Measurements from ENCODE around the gene RUVBL2. TPM values are rescaled to one million over a fixed set of nuclear protein-coding genes. Genes with fewer than 3 reads are reported as not detected.

Gene RUVBL2
- total RNA-seq, 2 experiments from 2014 or later = 175 to 176 TPM

- Mint-ChIP-seq H3K27me3 (no peaks in the 10 kb centered on the region), H3K9me3 (no peaks in the 10 kb centered on the region), H3K36me3 (ENCODE audit: low read depth) (peaks cover 35% of the 10 kb centered on the region), H3K27ac (no peak overlapping the region), H3K4me3 (no peak overlapping the region), H3K4me1 (ENCODE audit: low read depth) (peaks cover 25% of the 10 kb centered on the region)
- ATAC-seq (peak; percentile 87), DNase-seq (peak; percentile 77)
- peak; percentile 57 for TF ChIP-seq CTCF (IDR thresholded peaks at IDR 0.05)
- intact Hi-C loops (cut with micrococcal nuclease) = no loop called here
- ChIA-PET POLR2A (interaction anchor here (0.8 kb wide), 2 partner anchors 93 to 147 kb away, joined by 4 to 5 read pairs; no protein-coding TSS in a partner anchor), CTCF (interaction anchor here (0.7 to 2.0 kb wide), 18 partner anchors 8 to 227 kb away, joined by 3 to 11 read pairs (median 5); a partner anchor contains a TSS)
These were observed 6.0 kb downstream of the RUVBL2 start for GRCh38 chr19:48999481-49000325.

- intact Hi-C loops (cut with micrococcal nuclease) = no loop called here
- TF ChIP-seq CTCF (IDR thresholded peaks at IDR 0.05) = no peak
- H3K9me3 Mint-ChIP-seq = no peaks in the 10 kb centered on the region
- H3K4me1 Mint-ChIP-seq (ENCODE audit: low read depth) = peaks cover 6% of the 10 kb centered on the region
- ChIA-PET CTCF (interaction anchor here (1.8 kb wide), 1 partner anchor 11 kb away, joined by 6 read pairs; the partner anchor contains the start of genes GYS1 and RUVBL2), POLR2A (no interaction called here)
- ATAC-seq (no peak), DNase-seq (no peak)
- peaks cover 33% of the 10 kb centered on the region for H3K36me3 Mint-ChIP-seq (ENCODE audit: low read depth)
- H3K27ac Mint-ChIP-seq = no peak overlapping the region
- no peak overlapping the region for H3K4me3 Mint-ChIP-seq
- H3K27me3 Mint-ChIP-seq = no peaks in the 10 kb centered on the region
These were observed 10.4 kb downstream of the RUVBL2 start for GRCh38 chr19:49004133-49004532.

- no peak overlapping the region for H3K27ac Mint-ChIP-seq
- no peak for DNase-seq
- no peaks in the 10 kb centered on the region for H3K9me3 Mint-ChIP-seq
- H3K27me3 Mint-ChIP-seq = no peaks in the 10 kb centered on the region
- no peak overlapping the region for H3K4me3 Mint-ChIP-seq
- ATAC-seq = no peak
- TF ChIP-seq CTCF (IDR thresholded peaks at IDR 0.05) = no peak
- no peaks in the 10 kb centered on the region for H3K4me1 Mint-ChIP-seq (ENCODE audit: low read depth)
- CTCF ChIA-PET = interaction anchor here (1.8 to 2.2 kb wide), 2 partner anchors 12 to 35 kb away, joined by 6 to 7 read pairs; partner anchors contain the start of genes GYS1 and RUVBL2
- intact Hi-C loops (cut with micrococcal nuclease) = no loop called here
- POLR2A ChIA-PET = interaction anchor here (1.3 to 2.1 kb wide), 2 partner anchors 11 to 12 kb away, joined by 4 to 8 read pairs; partner anchors contain the start of genes LHB and RUVBL2
- peaks cover 25% of the 10 kb centered on the region for H3K36me3 Mint-ChIP-seq (ENCODE audit: low read depth)
These were observed 11.4 kb downstream of the RUVBL2 start for GRCh38 chr19:49004964-49005614.

GRCh38 chr19:49006905-49007304 is 13.2 kb downstream of the RUVBL2 start:
- POLR2A ChIA-PET = interaction anchor here (2.1 kb wide), 1 partner anchor 10 kb away, joined by 8 read pairs; the partner anchor contains the start of gene LHB
- CTCF ChIA-PET = interaction anchor here (1.3 to 2.2 kb wide), 3 partner anchors 14 to 108 kb away, joined by 5 to 7 read pairs (median 5); partner anchors contain the start of genes GYS1, LIN7B and RUVBL2
- Mint-ChIP-seq H3K27me3 (no peaks in the 10 kb centered on the region), H3K9me3 (no peaks in the 10 kb centered on the region), H3K4me1 (ENCODE audit: low read depth) (no peaks in the 10 kb centered on the region), H3K36me3 (ENCODE audit: low read depth) (peaks cover 33% of the 10 kb centered on the region), H3K27ac (no peak overlapping the region), H3K4me3 (no peak overlapping the region)
- no peak for ATAC-seq
- TF ChIP-seq CTCF (IDR thresholded peaks at IDR 0.05) = no peak
- intact Hi-C loops (cut with micrococcal nuclease) = no loop called here
- no peak for DNase-seq

Data from activated CD8-positive, alpha-beta T cell treated with anti-CD3 and anti-CD28 coated beads for 36 hours (primary cell).